ENCODE data around the gene IL10RA. TPM values are rescaled to one million over a fixed set of nuclear protein-coding genes. Genes with fewer than 3 reads are reported as not detected.

Gene IL10RA
- total RNA-seq, 1 donor from 2014 or later: 89.9 TPM

- Mint-ChIP-seq H3K4me1 (peaks cover 65% of the 10 kb centered on the region), H3K9me3 (no peaks in the 10 kb centered on the region), H3K27ac (peak overlapping the region; percentile 87), H3K4me3 (peak overlapping the region; percentile 8), H3K27me3 (no peaks in the 10 kb centered on the region), H3K36me3 (ENCODE audit: low read depth) (peaks cover under 1% of the 10 kb centered on the region)
- DNase-seq: no peak
- intact Hi-C loops (cut with micrococcal nuclease): no loop called here
These were observed 59.0 kb downstream of the IL10RA start for GRCh38 chr11:118045191-118045590.

- H3K27ac Mint-ChIP-seq: peak overlapping the region; percentile 87
- H3K4me3 Mint-ChIP-seq: peak overlapping the region; percentile 51
These were observed 60.1 kb downstream of the IL10RA start for GRCh38 chr11:118046051-118046963.

GRCh38 chr11:118046964-118047700 is 60.9 kb downstream of the IL10RA start:
- peak; percentile 64 for DNase-seq
- intact Hi-C loops (cut with micrococcal nuclease): loop anchor here (1.0 to 2.0 kb wide), 5 partner anchors 45 to 391 kb away; no protein-coding TSS in a partner anchor
- Mint-ChIP-seq H3K4me3 (no peak overlapping the region), H3K27ac (peak overlapping the region; percentile 87), H3K36me3 (ENCODE audit: low read depth) (no peaks in the 10 kb centered on the region), H3K27me3 (no peaks in the 10 kb centered on the region), H3K9me3 (no peaks in the 10 kb centered on the region), H3K4me1 (peaks cover 79% of the 10 kb centered on the region)

More at GRCh38 chr11:118046051-118046963, 60.1 kb downstream of the IL10RA start:
- Mint-ChIP-seq H3K4me1 (peaks cover 75% of the 10 kb centered on the region), H3K36me3 (ENCODE audit: low read depth) (no peaks in the 10 kb centered on the region), H3K9me3 (no peaks in the 10 kb centered on the region), H3K27me3 (no peaks in the 10 kb centered on the region)
- DNase-seq: peak; percentile 76
- intact Hi-C loops (cut with micrococcal nuclease): loop anchor here (1.0 to 2.0 kb wide), 5 partner anchors 44 to 392 kb away; no protein-coding TSS in a partner anchor

- no peaks in the 10 kb centered on the region for H3K27me3 Mint-ChIP-seq
- H3K4me3 Mint-ChIP-seq: no peak overlapping the region
- intact Hi-C loops (cut with micrococcal nuclease): loop anchor here (2.0 kb wide), 2 partner anchors 73 to 229 kb away; no protein-coding TSS in a partner anchor
- peaks cover 80% of the 10 kb centered on the region for H3K4me1 Mint-ChIP-seq
- H3K27ac Mint-ChIP-seq: peak overlapping the region; percentile 42
- no peaks in the 10 kb centered on the region for H3K9me3 Mint-ChIP-seq
- DNase-seq: no peak
- no peaks in the 10 kb centered on the region for H3K36me3 Mint-ChIP-seq (ENCODE audit: low read depth)
These were observed 61.6 kb downstream of the IL10RA start for GRCh38 chr11:118047749-118048148.

- peak overlapping the region; percentile 78 for H3K27ac Mint-ChIP-seq
- no peak overlapping the region for H3K4me3 Mint-ChIP-seq
- DNase-seq: no peak
- H3K9me3 Mint-ChIP-seq: no peaks in the 10 kb centered on the region
- no peaks in the 10 kb centered on the region for H3K36me3 Mint-ChIP-seq (ENCODE audit: low read depth)
- intact Hi-C loops (cut with micrococcal nuclease): no loop called here
- no peaks in the 10 kb centered on the region for H3K27me3 Mint-ChIP-seq
- peaks cover 85% of the 10 kb centered on the region for H3K4me1 Mint-ChIP-seq
These were observed 62.5 kb downstream of the IL10RA start for GRCh38 chr11:118048472-118049370.

GRCh38 chr11:118049771-118050170 is 63.6 kb downstream of the IL10RA start:
- H3K9me3 Mint-ChIP-seq: no peaks in the 10 kb centered on the region
- H3K27me3 Mint-ChIP-seq: no peaks in the 10 kb centered on the region
- peak overlapping the region; percentile 15 for H3K4me3 Mint-ChIP-seq
- peak overlapping the region; percentile 34 for H3K27ac Mint-ChIP-seq
- H3K4me1 Mint-ChIP-seq: peaks cover 77% of the 10 kb centered on the region
- no peak for DNase-seq
- intact Hi-C loops (cut with micrococcal nuclease): loop anchor here (5.0 kb wide), 1 partner anchor 117 kb away; no protein-coding TSS in a partner anchor
- no peaks in the 10 kb centered on the region for H3K36me3 Mint-ChIP-seq (ENCODE audit: low read depth)

GRCh38 chr11:118050208-118050891 is 64.2 kb downstream of the IL10RA start:
- H3K27me3 Mint-ChIP-seq: no peaks in the 10 kb centered on the region

More at GRCh38 chr11:118050208-118050891, 64.2 kb downstream of the IL10RA start:
- Mint-ChIP-seq H3K27ac (peak overlapping the region; percentile 94), H3K4me1 (peaks cover 72% of the 10 kb centered on the region), H3K36me3 (ENCODE audit: low read depth) (no peaks in the 10 kb centered on the region), H3K4me3 (peak overlapping the region; percentile 18), H3K9me3 (no peaks in the 10 kb centered on the region)
- no peak for DNase-seq
- intact Hi-C loops (cut with micrococcal nuclease): loop anchor here (5.0 kb wide), 1 partner anchor 118 kb away; no protein-coding TSS in a partner anchor

Other genes starting within 250 kb of the IL10RA start
- 0.02 TPM in 1 of 2 replicates, not detected in the other for gene DSCAML1, start 189.2 kb upstream of the IL10RA start, total RNA-seq
- gene FXYD2, start 161.7 kb upstream of the IL10RA start, total RNA-seq: 1.1 and 1.9 TPM in 2 replicates
- gene FXYD6, start 109.7 kb upstream of the IL10RA start, total RNA-seq: not detected in 2 replicates
- gene TMPRSS13, start 57.0 kb upstream of the IL10RA start, total RNA-seq: 1.2 and 1.5 TPM in 2 replicates
- not detected in 2 replicates for gene TMPRSS4, start 90.7 kb downstream of the IL10RA start, total RNA-seq
- gene SMIM35, start 100.6 kb downstream of the IL10RA start, total RNA-seq: 0.14 and 0.28 TPM in 2 replicates
- 0.07 and 0.36 TPM in 2 replicates for gene SCN4B, start 166.4 kb downstream of the IL10RA start, total RNA-seq
- gene SCN2B, start 190.2 kb downstream of the IL10RA start, total RNA-seq: 0.02 and 0.05 TPM in 2 replicates
- gene JAML, start 238.6 kb downstream of the IL10RA start, total RNA-seq: 303 and 318 TPM in 2 replicates